Fibroblast of skin of left quadriceps (primary cell): ENCODE data around the gene BBS1.
"Not testable (repeated sequence)": the region's sequence is repeated elsewhere in the genome, so short reads cannot be mapped to it uniquely, and the experiment has no call there.

ENCODE experiments used
- DNase-seq, 2 experiments: peaks; one replicate each; pipeline ENCODE4 v3.0.0-alpha.2; 2013; ENCODE audit warnings: low read depth in 2 of 2

BBS1 gene

DNA sequence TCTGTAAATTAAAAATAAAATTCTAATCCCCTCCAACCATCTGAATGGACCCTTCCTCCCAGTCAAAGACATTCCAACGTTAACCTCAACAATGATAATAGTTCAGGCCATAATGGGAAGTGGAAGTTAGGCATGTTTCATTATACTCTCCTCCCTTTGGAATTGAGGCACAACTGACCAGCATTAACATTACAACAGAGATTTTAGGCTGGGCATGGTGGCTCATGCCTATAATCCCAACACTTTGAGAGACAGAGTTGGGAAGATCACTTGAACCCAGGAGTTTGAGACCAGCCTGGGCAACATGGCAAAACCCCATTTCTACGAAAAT, 60.4 kb downstream of the BBS1 start:
- DNase-seq, result no peak

DNA sequence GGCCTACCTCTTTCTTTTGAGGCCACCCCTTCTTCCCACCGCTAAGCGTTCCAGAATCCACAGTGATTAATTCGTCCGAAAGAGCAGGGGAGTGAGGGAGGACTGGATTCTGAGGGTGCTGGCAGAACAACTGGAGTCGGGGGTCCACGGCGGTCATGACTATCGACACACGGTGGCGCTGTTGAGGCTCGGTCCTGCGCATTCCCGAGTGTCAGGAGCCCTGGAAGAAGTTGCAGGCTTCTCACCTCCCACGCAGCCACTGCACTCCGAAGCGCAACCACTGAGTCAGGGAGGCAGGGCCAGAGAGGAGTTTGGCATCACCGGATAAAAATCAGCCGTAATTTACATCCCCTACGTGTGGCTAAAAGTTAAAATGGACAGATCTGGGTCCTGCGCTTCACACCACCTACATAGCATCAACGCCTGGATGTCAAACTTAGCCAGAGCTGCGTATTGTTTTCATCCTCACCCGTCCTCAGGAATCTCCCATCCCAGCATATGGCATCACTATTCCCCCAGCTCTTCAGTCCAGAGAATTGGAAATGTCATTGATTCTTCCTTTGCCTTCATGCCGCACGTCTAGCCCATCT, 68.7 kb downstream of the BBS1 start:
- DNase-seq, result peak; percentile 38 to 41

DNA sequence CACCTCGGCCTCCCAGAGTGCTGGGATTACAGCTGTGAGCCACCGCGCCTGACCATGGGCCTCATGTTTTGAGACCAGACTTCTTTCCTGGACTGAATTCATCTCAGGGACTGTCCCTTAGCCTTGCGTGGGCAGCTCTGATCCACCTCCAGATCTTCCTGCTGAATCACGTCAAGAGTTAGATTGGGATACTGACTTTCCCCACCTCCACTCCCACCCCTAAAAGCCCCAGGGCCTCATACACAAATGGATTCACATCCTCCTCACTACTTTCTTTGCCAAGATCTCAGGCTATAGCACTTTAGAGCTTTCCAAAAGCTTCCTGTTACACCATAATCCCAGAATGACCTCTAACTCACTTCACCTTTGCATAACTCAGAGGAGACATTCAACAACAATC, 70.4 kb downstream of the BBS1 start:
- DNase-seq, result no peak

DNA sequence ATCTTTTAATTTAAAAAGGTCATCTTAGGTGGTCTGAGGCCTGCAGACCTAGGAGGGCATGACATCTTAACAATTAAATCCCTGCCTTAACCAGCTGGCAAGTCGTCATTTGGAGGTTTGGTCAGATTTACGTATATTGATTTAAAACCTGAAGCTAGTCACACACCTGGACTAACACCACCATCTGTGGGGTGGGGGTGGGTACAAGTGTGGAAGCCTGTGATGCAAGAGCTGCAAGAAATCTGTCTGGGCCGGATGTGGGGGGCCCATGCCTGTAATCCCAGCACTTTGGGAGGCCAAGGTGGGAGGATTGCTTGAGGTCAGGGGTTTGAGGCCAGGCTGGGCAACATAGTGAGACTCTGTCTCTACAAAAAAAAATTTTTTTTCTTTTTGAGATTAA, 70.8 kb downstream of the BBS1 start:
- no peak for DNase-seq

DNA sequence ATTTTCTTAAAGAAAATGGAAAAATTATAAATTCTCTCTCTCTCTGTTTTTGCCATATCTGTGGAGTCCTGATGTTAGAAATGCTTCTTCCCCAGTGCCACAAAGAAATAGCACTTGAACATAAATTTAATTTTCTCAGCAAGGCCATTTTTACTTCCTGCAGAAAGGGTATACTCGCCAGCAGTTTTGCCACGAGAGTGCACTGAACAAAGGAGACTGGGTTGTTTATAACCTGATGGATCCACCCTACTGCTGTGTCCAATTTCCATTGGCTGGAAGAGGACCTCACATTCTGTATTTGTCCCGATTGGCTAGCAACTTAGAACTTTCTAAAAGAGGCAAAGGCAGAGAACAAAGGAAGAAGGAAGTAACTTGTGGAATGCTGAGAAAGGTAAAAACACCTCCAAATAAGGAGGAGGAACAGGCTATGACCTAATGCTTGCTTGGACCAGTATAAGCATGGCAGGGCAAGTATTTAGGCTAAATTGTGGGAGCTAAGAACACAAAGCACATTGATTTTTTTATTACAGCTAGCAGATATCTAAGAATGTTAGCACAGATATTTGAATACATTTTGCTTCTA, 72.2 kb downstream of the BBS1 start:
- not testable (repeated sequence) for DNase-seq
